ENCODE data around the gene TMF1.

TMF1 gene

GRCh38 chr3:68987322-68987721 is 64.8 kb downstream of the TMF1 start:
- Mint-ChIP-seq H3K27me3 (no peaks in the 10 kb centered on the region), H3K4me3 (no peak overlapping the region), H3K36me3 (ENCODE audit: low read depth) (peaks cover 84% of the 10 kb centered on the region), H3K9me3 (no peaks in the 10 kb centered on the region), H3K27ac (peak overlapping the region; percentile 82), H3K4me1 (ENCODE audit: low read depth) (peaks cover 15% of the 10 kb centered on the region)
- no peak for DNase-seq

GRCh38 chr3:68986496-68987208 is 65.5 kb downstream of the TMF1 start:
- Mint-ChIP-seq H3K4me1 (ENCODE audit: low read depth) (peaks cover 15% of the 10 kb centered on the region), H3K9me3 (no peaks in the 10 kb centered on the region), H3K36me3 (ENCODE audit: low read depth) (peaks cover 84% of the 10 kb centered on the region), H3K27ac (peak overlapping the region; percentile 82), H3K4me3 (no peak overlapping the region), H3K27me3 (no peaks in the 10 kb centered on the region)
- no peak for DNase-seq

GRCh38 chr3:68985146-68985790 is 66.9 kb downstream of the TMF1 start:
- peaks cover 89% of the 10 kb centered on the region for H3K36me3 Mint-ChIP-seq (ENCODE audit: low read depth)
- DNase-seq, result no peak
- H3K4me1 Mint-ChIP-seq (ENCODE audit: low read depth), result peaks cover 15% of the 10 kb centered on the region
- H3K27ac Mint-ChIP-seq, result no peak overlapping the region
- H3K27me3 Mint-ChIP-seq, result no peaks in the 10 kb centered on the region
- H3K9me3 Mint-ChIP-seq, result no peaks in the 10 kb centered on the region
- no peak overlapping the region for H3K4me3 Mint-ChIP-seq

- Mint-ChIP-seq H3K9me3 (no peaks in the 10 kb centered on the region), H3K27me3 (no peaks in the 10 kb centered on the region), H3K4me1 (ENCODE audit: low read depth) (peaks cover 15% of the 10 kb centered on the region), H3K4me3 (no peak overlapping the region), H3K36me3 (ENCODE audit: low read depth) (peaks cover 89% of the 10 kb centered on the region), H3K27ac (no peak overlapping the region)
- DNase-seq, result no peak
These were observed 68.1 kb downstream of the TMF1 start for GRCh38 chr3:68984011-68984530.

GRCh38 chr3:68977486-68978167 is 74.5 kb downstream of the TMF1 start:
- DNase-seq, result no peak
- H3K27ac Mint-ChIP-seq, result no peak overlapping the region
- H3K36me3 Mint-ChIP-seq (ENCODE audit: low read depth), result peaks cover 57% of the 10 kb centered on the region
- no peaks in the 10 kb centered on the region for H3K9me3 Mint-ChIP-seq
- no peak overlapping the region for H3K4me3 Mint-ChIP-seq
- no peaks in the 10 kb centered on the region for H3K27me3 Mint-ChIP-seq
- no peaks in the 10 kb centered on the region for H3K4me1 Mint-ChIP-seq (ENCODE audit: low read depth)

GRCh38 chr3:68974711-68975110 is 77.4 kb downstream of the TMF1 start:
- no peak for DNase-seq
- Mint-ChIP-seq H3K27me3 (no peaks in the 10 kb centered on the region), H3K27ac (no peak overlapping the region), H3K9me3 (no peaks in the 10 kb centered on the region), H3K36me3 (ENCODE audit: low read depth) (peaks cover 32% of the 10 kb centered on the region), H3K4me3 (no peak overlapping the region), H3K4me1 (ENCODE audit: low read depth) (no peaks in the 10 kb centered on the region)

- Mint-ChIP-seq H3K27ac (no peak overlapping the region), H3K9me3 (no peaks in the 10 kb centered on the region), H3K4me3 (no peak overlapping the region), H3K36me3 (ENCODE audit: low read depth) (peaks cover 23% of the 10 kb centered on the region), H3K27me3 (no peaks in the 10 kb centered on the region), H3K4me1 (ENCODE audit: low read depth) (no peaks in the 10 kb centered on the region)
- no peak for DNase-seq
These were observed 78.5 kb downstream of the TMF1 start for GRCh38 chr3:68973639-68974038.

GRCh38 chr3:68972358-68972979 is 79.7 kb downstream of the TMF1 start:
- H3K27ac Mint-ChIP-seq, result no peak overlapping the region

More at GRCh38 chr3:68972358-68972979, 79.7 kb downstream of the TMF1 start:
- Mint-ChIP-seq H3K9me3 (no peaks in the 10 kb centered on the region), H3K4me3 (no peak overlapping the region), H3K4me1 (ENCODE audit: low read depth) (no peaks in the 10 kb centered on the region), H3K36me3 (ENCODE audit: low read depth) (peaks cover 12% of the 10 kb centered on the region), H3K27me3 (no peaks in the 10 kb centered on the region)
- DNase-seq, result peak; percentile 48

Data from activated T-cell treated with anti-CD3 and anti-CD28 coated beads, Interleukin-2, amount 50 U/mL, for 24 hours (primary cell).